Activated T-cell treated with anti-CD3 and anti-CD28 coated beads, Interleukin-2, amount 50 U/mL, for 24 hours (primary cell): ENCODE results near the gene PGK1.
"Not testable (repeated sequence)": the region's sequence is repeated elsewhere in the genome, so short reads cannot be mapped to it uniquely, and the experiment has no call there.

Experiments used
- DNase-seq: peaks from one replicate; pipeline ENCODE4 v3.0.0-alpha.2; 2020
- H3K27ac Mint-ChIP-seq: 2 replicates; pipeline ENCODE4 v1.8.0; 2020; ENCODE audit warnings: mild to moderate bottlenecking, mixed read lengths
- H3K27me3 Mint-ChIP-seq: 2 replicates; pipeline ENCODE4 v1.8.0; 2020; ENCODE audit warnings: mixed read lengths
- H3K36me3 Mint-ChIP-seq: 2 replicates; pipeline ENCODE4 v1.8.0; 2020; ENCODE audit warnings: low read depth, mixed read lengths
- H3K4me1 Mint-ChIP-seq: 2 replicates; pipeline ENCODE4 v1.8.0; 2020; ENCODE audit warnings: low read depth, mixed read lengths
- H3K4me3 Mint-ChIP-seq: 2 replicates; pipeline ENCODE4 v1.8.0; 2020; ENCODE audit warnings: mild to moderate bottlenecking, moderate library complexity, mixed read lengths
- H3K9me3 Mint-ChIP-seq: 2 replicates; pipeline ENCODE4 v1.8.0; 2020; ENCODE audit warnings: mixed read lengths

Gene PGK1

GRCh38 chrX:78103001-78103622 is 936 bp upstream of the PGK1 start:
- Mint-ChIP-seq H3K27ac (peak overlapping the region; percentile 90), H3K36me3 (peaks cover 40% of the 10 kb centered on the region), H3K4me3 (peak overlapping the region; percentile 88), H3K9me3 (peaks cover 6% of the 10 kb centered on the region), H3K27me3 (peaks cover 40% of the 10 kb centered on the region), H3K4me1 (peaks cover 31% of the 10 kb centered on the region)
- DNase-seq = no peak

- Mint-ChIP-seq H3K4me3 (peak overlapping the region; percentile 88), H3K27ac (peak overlapping the region; percentile 90), H3K4me1 (peaks cover 44% of the 10 kb centered on the region), H3K36me3 (peaks cover 55% of the 10 kb centered on the region), H3K9me3 (peaks cover 6% of the 10 kb centered on the region), H3K27me3 (peaks cover 31% of the 10 kb centered on the region)
- peak; percentile 52 for DNase-seq
Observed at GRCh38 chrX:78104447-78105176, 564 bp downstream of the PGK1 start.

GRCh38 chrX:78105944-78106650 is 2.0 kb downstream of the PGK1 start:
- H3K36me3 Mint-ChIP-seq = peaks cover 64% of the 10 kb centered on the region
- H3K4me1 Mint-ChIP-seq = peaks cover 51% of the 10 kb centered on the region
- no peak for DNase-seq
- H3K27me3 Mint-ChIP-seq = peaks cover 22% of the 10 kb centered on the region
- H3K27ac Mint-ChIP-seq = peak overlapping the region; percentile 90
- H3K4me3 Mint-ChIP-seq = peak overlapping the region; percentile 88
- peaks cover 6% of the 10 kb centered on the region for H3K9me3 Mint-ChIP-seq

- Mint-ChIP-seq H3K9me3 (peaks cover 6% of the 10 kb centered on the region), H3K36me3 (peaks cover 69% of the 10 kb centered on the region), H3K4me1 (peaks cover 53% of the 10 kb centered on the region), H3K27ac (peak overlapping the region; percentile 90), H3K27me3 (peaks cover 20% of the 10 kb centered on the region), H3K4me3 (peak overlapping the region; percentile 88)
- no peak for DNase-seq
Observed at GRCh38 chrX:78106651-78106986, 2.6 kb downstream of the PGK1 start.

GRCh38 chrX:78109458-78109857 is 5.4 kb downstream of the PGK1 start:
- Mint-ChIP-seq H3K36me3 (peaks cover 92% of the 10 kb centered on the region), H3K9me3 (no peaks in the 10 kb centered on the region), H3K4me1 (peaks cover 52% of the 10 kb centered on the region), H3K4me3 (peak overlapping the region; percentile 88), H3K27me3 (peaks cover 17% of the 10 kb centered on the region), H3K27ac (peak overlapping the region; percentile 74)
- no peak for DNase-seq

GRCh38 chrX:78111140-78111931 is 7.3 kb downstream of the PGK1 start:
- peak overlapping the region; percentile 1 for H3K4me3 Mint-ChIP-seq
- peaks cover 93% of the 10 kb centered on the region for H3K36me3 Mint-ChIP-seq
- no peak for DNase-seq
- no peaks in the 10 kb centered on the region for H3K9me3 Mint-ChIP-seq
- H3K4me1 Mint-ChIP-seq = peaks cover 65% of the 10 kb centered on the region
- H3K27me3 Mint-ChIP-seq = peaks cover 19% of the 10 kb centered on the region
- peak overlapping the region; percentile 11 for H3K27ac Mint-ChIP-seq

- H3K9me3 Mint-ChIP-seq = no peaks in the 10 kb centered on the region
- H3K4me1 Mint-ChIP-seq = peaks cover 60% of the 10 kb centered on the region
- DNase-seq = no peak
- peaks cover 17% of the 10 kb centered on the region for H3K27me3 Mint-ChIP-seq
- peaks cover 94% of the 10 kb centered on the region for H3K36me3 Mint-ChIP-seq
- H3K4me3 Mint-ChIP-seq = no peak overlapping the region
- H3K27ac Mint-ChIP-seq = peak overlapping the region; percentile 23
Observed at GRCh38 chrX:78116365-78116764, 12.3 kb downstream of the PGK1 start.

- H3K36me3 Mint-ChIP-seq = peaks cover 94% of the 10 kb centered on the region
- no peak overlapping the region for H3K4me3 Mint-ChIP-seq
- peak overlapping the region; percentile 23 for H3K27ac Mint-ChIP-seq
Observed at GRCh38 chrX:78116766-78117165, 12.7 kb downstream of the PGK1 start.

GRCh38 chrX:78118628-78119027 is 14.6 kb downstream of the PGK1 start:
- DNase-seq = no peak
- Mint-ChIP-seq H3K4me1 (peaks cover 63% of the 10 kb centered on the region), H3K27me3 (peaks cover 17% of the 10 kb centered on the region), H3K9me3 (no peaks in the 10 kb centered on the region), H3K36me3 (peaks cover 94% of the 10 kb centered on the region), H3K4me3 (no peak overlapping the region), H3K27ac (peak overlapping the region; percentile 76)

More at GRCh38 chrX:78116766-78117165, 12.7 kb downstream of the PGK1 start:
- DNase-seq = no peak
- H3K27me3 Mint-ChIP-seq = peaks cover 17% of the 10 kb centered on the region
- no peaks in the 10 kb centered on the region for H3K9me3 Mint-ChIP-seq
- H3K4me1 Mint-ChIP-seq = peaks cover 58% of the 10 kb centered on the region

- Mint-ChIP-seq H3K4me1 (peaks cover 63% of the 10 kb centered on the region), H3K9me3 (no peaks in the 10 kb centered on the region), H3K27ac (peak overlapping the region; percentile 51), H3K36me3 (peaks cover 94% of the 10 kb centered on the region), H3K27me3 (peaks cover 23% of the 10 kb centered on the region), H3K4me3 (no peak overlapping the region)
- no peak for DNase-seq
Observed at GRCh38 chrX:78119521-78120227, 15.6 kb downstream of the PGK1 start.

GRCh38 chrX:78123190-78123589 is 19.1 kb downstream of the PGK1 start:
- no peak for DNase-seq
- Mint-ChIP-seq H3K9me3 (no peaks in the 10 kb centered on the region), H3K4me1 (peaks cover 46% of the 10 kb centered on the region), H3K27ac (peak overlapping the region; percentile 83), H3K36me3 (peaks cover 94% of the 10 kb centered on the region), H3K27me3 (peaks cover 20% of the 10 kb centered on the region), H3K4me3 (no peak overlapping the region)

GRCh38 chrX:78124307-78124706 is 20.3 kb downstream of the PGK1 start:
- Mint-ChIP-seq H3K27ac (peak overlapping the region; percentile 30), H3K27me3 (peaks cover 21% of the 10 kb centered on the region), H3K9me3 (no peaks in the 10 kb centered on the region), H3K4me1 (peaks cover 40% of the 10 kb centered on the region), H3K36me3 (peaks cover 93% of the 10 kb centered on the region), H3K4me3 (no peak overlapping the region)
- no peak for DNase-seq

- Mint-ChIP-seq H3K4me3 (no peak overlapping the region), H3K36me3 (peaks cover 95% of the 10 kb centered on the region), H3K27me3 (peaks cover 17% of the 10 kb centered on the region), H3K27ac (peak overlapping the region; percentile 14), H3K4me1 (peaks cover 35% of the 10 kb centered on the region), H3K9me3 (no peaks in the 10 kb centered on the region)
- DNase-seq = no peak
Observed at GRCh38 chrX:78125148-78125547, 21.1 kb downstream of the PGK1 start.

GRCh38 chrX:78125781-78126180 is 21.7 kb downstream of the PGK1 start:
- H3K9me3 Mint-ChIP-seq, DNase-seq, H3K4me3 Mint-ChIP-seq, H3K27ac Mint-ChIP-seq: not testable (repeated sequence)
- Mint-ChIP-seq H3K36me3 (peaks cover 97% of the 10 kb centered on the region), H3K4me1 (peaks cover 35% of the 10 kb centered on the region), H3K27me3 (peaks cover 17% of the 10 kb centered on the region)
